Fibroblast of skin of right biceps (primary cell): ENCODE measurements around the gene LBP.
"Not testable (repeated sequence)": the region's sequence is repeated elsewhere in the genome, so short reads cannot be mapped to it uniquely, and the experiment has no call there.

ENCODE experiments used
- DNase-seq: peaks from one replicate; pipeline ENCODE4 v3.0.0-alpha.2; 2013

LBP gene

DNA sequence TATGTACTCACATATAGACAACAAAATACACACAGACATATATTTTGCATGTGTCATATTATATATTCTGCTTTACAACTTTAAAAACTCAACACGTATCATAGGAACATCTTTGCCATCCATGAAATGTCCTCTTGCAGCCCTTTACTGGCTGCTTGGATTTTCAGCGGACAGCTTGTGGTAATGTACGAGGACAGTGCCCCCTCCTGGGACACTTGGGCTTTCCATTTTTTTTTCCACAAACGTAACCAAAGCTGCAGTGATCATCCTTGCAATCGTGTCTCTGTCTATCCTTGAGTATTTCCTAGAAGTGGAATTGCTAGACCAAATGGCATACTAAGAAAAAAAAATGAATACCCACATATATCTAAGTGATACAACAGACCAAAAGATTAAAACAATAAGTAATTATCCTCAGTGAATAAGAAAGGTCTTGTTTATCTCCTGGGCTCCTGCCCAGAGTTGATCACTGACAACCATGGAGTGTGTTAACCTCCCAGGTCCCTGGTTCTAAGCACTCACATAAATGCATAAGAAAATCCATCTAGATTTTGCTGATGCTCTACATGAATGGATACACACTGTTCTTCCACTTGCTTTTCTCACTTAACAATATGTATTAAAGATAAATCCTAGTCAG lies 24.2 kb upstream of the LBP start:
- peak; percentile 59 for DNase-seq

DNA sequence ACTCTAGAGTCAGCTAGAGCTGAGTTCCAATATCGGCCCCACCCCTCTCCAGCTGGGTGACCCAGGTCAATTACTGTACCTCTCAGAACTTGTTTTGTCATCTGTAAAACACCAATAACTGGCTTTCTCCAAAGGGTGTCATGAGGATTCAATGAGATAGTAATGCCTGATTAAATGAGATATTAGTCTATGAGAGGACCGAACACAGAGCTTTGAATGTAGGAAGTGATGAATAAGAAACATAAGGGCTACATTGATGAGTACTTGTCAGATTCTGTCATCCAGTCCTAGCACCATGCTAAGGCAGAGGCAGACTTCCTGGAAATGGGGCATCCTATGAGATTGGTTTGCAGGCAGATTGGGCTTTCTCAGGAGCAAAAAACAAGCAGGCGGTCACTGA lies 22.1 kb upstream of the LBP start:
- DNase-seq, result no peak

DNA sequence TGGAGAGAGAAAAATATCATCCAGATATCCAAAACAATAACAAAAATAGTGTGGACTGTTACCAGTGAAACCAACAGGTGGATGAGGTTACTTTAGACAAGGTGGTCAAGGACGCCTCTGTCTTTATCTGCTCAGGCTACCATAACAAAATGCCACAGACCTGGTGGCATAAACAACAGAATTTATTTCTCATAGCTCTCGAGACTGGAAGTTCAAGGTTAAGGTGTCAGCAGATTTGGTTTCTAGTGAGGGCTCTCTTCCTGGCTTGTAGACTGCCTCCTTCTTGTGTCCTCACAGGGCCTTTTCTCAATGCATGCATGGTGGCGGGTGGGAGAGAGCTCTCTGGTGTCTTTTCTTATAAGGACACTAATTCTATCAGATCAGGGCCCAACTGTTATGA lies 21.1 kb upstream of the LBP start:
- no peak for DNase-seq

DNA sequence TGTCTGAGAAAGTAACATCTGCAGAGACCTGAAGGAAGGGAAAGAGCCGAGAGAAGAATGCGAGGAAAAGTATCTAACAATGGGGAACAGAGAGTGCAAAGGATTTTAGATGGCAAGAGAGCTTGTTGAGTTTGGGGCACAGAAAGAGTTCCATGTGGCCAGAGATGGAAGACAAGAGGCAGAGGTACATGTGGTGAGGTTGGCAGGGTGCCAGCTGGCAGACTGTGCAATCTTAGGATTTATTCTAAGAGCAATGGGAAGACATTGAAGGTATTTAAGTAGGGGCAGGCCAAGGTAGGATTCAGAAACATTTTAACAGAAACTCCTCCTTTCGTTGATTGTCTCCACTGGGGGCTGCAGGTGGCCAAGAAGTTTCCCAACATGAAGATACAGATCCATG lies 20.4 kb upstream of the LBP start:
- no peak for DNase-seq

DNA sequence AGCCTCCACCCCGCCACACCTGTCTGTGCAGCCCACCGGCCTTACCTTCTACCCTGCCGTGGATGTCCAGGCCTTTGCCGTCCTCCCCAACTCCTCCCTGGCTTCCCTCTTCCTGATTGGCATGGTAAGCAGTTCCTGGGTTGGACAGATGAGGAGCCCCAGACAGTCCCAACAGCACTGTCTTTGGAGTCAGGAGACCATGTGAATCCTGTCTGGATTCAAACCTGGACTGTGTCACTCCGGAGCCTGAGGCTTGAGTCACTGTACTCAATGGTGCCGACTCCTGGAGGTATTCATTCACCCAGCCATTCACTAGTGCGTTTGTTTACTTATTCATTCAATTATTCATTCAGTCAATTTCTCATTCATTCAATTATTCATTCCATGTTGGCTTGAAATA lies 20.0 kb upstream of the LBP start:
- DNase-seq, result no peak

DNA sequence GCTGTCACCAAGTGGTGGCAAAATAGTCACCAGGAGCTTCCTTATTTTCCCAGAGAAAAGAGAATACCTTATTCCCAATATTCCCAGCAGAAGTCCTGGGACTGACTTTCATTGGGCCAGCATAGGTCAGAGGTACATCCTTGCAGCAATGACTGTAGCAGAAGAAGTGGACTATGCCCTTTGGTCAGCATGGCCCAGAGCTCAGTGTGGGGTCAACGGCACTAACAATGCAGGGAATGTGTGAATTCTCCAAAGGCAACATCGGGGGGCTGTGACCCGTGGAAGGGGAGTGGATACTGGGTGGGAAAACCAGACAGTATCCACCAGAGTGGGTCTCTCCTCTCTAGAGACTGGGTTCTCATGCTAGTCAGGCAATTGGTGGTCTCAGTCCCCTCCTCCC lies 15.6 kb upstream of the LBP start:
- DNase-seq, result no peak

DNA sequence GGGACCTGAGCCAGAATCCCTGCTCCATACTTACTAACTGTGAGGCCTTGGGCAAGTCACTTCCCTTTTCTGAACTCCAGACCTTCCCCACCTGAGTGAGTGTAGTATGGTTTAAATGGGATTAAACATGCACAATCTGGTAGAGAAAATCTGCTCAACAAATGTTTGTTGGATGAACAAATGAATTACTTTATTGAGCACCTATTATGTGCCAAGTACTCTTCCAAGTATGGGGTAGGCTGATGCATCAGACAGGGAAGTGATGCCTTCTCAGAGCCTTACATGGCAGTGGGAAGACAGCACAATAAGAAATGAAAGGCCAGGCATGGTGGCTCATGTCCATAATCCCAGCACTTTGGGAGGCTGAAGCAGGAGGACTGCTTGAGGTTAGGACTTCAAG lies 15.0 kb upstream of the LBP start:
- DNase-seq, result no peak

DNA sequence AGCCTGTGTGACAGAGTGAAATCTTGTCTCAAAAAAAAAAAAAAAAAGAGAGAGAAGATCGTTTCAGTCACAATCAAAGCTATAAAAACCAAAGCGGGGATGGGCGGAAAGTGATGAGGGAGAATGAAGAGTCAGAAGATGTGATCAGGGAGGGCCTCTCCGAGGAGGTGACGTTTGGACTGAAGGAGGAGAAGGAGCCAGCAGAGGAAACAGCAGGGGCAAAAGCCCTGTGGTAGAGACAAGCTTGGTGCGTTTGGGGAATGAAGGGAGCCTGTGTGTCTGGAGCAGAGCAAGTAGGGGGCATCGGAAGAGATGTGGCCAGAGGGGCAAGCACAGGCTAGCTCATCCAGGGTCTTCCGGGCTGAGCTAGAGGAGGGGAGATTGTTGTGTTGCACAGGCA lies 14.5 kb upstream of the LBP start:
- no peak for DNase-seq

DNA sequence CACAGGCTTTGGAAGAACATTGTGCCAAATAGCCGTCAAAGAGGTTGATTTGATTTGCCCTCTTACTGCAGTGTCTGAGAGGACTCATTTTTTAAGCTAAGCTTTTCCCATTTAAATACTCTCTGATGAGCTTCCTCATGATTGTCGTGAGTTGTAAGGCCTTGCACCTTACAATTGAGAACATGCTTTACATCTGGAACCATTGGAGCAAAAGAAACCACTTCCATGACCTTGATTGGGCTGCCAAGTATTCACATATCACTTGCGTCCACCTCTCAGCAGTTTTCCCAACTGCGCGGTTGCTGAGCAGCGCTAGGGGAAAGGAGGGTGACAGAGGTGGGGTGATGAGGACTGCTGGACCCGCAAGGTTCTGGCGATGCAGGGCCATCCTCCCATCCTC lies 12.3 kb upstream of the LBP start:
- DNase-seq, result no peak

DNA sequence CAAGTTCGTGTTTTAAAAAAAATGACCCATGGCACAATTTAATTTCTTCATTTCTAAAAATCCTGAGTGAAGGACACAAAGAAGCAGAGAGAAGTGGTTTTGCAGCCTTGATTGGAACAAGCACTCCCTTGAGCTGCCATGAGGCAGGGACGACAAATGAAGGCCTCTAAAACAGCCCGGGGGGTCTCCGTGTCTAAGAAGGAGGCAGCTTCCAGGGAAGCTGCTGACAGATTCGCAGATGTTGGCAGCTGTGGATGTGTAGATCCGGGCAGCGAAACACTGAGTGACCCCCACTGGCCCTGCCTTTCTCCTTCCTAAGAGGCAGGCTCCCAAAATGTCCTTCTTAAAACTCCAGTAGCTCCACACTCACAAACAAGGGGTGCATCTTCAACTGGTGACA lies 9.6 kb upstream of the LBP start:
- no peak for DNase-seq

DNA sequence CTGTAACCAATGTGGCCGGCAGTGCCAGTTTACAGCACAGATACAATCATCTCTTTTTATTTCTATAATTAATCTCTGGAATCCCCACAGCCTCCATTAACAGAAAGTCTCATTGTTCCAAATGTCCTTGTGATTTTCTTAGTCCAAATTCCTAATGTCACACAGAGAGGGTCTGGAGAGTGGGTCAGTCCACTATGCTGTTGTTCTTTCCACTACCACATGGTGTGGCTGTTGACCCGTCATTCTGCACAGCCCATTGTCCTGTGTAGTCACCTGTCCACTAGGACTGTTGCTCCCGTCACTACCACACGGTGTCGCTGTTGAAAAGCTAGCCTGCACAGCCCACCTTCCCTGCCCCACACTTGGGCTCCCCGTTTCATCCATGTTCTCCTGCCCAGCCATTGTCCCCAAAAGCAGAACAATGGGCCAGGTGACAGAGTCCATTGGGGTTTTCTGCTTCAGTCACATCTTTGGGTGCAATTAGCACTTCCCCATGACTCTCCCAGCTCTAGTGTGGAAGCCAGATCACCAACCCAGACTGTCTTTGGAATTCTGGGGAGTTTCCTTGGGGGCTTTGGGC lies 8.6 kb upstream of the LBP start:
- DNase-seq, result no peak

DNA sequence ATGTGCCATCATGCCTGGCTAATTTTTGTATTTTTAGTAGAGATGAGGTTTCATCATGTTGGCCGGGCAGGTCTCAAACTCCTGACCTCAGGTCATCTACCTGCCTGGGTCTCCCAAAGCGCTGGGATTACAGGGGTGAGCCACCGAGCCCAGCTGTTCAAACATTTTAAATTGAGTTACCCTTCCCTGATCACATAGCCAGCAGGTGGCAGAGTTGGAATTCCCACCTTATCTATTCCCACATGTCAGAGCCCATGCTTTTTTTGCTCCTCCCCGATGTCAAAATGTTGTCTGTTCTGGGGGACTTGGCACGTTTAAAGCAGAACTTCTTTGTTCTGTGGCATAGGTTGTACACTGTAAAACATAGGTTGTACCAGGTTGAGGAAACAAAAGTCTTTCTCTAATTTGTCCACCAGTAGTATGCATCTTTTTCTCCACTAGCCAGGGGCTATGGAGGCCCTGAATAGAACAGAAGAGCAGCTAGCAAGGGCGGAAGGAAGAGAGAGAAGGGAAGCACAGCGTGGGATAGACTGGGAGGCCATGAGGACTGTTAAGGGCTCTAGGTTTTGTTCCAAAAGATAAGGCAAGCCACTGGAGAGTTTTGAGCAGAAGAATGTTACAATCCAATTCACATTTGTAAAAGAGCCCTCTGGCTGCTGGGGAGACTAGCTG lies 7.3 kb upstream of the LBP start:
- DNase-seq, result no peak

DNA sequence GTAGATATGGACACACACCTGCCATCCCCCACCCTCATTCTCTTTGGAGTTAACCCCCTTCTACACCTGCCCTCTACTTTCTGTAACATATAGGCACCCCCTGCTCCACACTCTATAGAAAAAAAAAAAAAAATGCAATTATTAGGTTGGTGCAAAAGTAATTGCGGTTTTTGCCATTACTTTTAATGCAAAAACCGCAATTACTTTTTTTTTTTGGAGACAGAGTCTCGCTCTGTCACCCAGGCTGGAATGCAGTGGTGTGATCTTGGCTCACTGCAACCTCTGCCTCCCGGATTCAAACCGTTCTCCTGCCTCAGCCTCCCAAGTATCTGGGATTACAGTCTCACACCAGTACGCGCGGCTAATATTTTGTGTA lies 6.8 kb upstream of the LBP start:
- DNase-seq, result not testable (repeated sequence)

DNA sequence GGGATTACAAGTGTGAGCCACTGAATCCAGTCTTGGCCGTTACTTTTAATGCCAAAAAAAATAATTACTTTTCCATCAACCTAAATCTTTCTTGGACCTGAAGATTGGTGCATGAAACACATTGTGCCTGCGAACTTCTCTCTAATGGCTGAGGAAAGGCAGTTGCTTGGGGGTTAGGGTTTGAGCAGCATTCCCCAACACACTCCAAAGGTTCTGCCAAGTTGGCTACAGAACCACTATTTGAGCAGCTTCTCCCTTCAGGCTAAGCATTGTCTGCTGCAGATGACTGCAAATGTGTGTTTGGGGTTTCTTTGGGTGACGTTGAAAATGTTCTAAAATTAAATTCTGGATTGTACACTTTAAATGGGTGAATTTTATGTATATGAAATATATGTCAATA lies 6.3 kb upstream of the LBP start:
- DNase-seq, result no peak

DNA sequence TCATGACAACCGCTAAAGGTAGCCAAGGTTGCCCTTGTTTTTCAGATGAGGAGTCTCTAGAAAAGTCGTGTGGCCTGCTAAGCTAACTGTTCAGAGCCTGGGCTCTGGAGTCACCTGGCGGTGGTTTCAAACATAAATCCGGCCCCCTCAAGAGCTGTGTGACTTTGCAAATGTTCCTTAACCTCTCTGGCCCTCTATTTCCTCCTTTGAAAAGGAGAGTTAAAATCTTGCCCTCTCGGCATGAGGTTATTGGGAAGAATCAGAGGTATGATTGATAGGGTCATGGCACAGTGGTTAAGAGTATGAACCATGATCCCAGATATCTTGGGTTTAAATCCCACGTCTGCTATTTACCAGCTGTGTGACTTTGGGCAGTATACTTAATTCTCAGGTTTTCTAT lies 5.6 kb upstream of the LBP start:
- no peak for DNase-seq

DNA sequence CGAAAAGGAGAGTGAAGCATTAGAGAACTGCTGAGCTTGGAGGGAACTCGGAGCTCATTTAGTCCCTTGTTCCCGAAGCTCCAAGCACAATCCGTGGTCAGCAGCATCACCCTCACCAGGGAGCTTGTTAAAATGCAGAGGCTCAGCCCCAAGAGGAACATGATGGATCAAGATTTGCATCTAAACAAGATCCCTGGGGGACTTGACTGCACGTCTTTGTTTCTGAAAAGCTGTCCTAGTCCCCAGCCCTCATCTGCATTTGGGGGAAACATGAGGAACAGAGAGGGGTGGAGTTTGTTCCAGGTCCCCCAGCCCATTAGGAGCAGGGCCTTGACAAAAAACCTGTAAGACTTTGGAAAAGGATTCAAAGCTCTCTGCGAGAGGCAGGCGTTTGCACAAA lies 4.1 kb upstream of the LBP start:
- DNase-seq, result no peak

DNA sequence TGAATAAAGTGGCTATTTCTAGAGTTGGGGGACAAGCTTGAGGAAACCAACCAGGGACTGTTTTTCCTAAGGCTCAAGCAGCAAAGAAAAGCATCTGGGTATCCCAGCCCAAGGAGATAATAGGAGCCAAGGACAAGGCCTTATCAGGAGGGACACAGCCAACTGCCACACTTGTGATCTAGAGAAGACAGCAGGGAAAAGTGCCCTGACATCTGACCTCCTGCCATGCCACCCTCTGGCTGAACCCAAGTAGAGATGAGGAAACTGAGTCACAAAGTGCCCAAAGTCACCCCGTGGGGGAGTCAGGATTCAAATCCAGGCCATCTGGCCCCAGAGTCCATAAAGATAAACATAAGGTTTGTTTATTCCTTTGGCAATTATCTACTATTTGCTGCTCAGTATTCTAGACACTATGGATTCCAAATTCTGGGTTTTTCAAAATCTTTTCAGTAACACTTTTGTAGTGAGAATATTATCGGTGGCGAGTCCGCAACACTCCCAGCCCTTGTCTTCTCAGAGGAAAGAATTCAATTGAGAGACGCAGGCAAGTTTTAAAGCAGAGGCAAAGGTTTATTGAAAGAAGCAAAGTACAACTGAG lies 3.5 kb upstream of the LBP start:
- no peak for DNase-seq

DNA sequence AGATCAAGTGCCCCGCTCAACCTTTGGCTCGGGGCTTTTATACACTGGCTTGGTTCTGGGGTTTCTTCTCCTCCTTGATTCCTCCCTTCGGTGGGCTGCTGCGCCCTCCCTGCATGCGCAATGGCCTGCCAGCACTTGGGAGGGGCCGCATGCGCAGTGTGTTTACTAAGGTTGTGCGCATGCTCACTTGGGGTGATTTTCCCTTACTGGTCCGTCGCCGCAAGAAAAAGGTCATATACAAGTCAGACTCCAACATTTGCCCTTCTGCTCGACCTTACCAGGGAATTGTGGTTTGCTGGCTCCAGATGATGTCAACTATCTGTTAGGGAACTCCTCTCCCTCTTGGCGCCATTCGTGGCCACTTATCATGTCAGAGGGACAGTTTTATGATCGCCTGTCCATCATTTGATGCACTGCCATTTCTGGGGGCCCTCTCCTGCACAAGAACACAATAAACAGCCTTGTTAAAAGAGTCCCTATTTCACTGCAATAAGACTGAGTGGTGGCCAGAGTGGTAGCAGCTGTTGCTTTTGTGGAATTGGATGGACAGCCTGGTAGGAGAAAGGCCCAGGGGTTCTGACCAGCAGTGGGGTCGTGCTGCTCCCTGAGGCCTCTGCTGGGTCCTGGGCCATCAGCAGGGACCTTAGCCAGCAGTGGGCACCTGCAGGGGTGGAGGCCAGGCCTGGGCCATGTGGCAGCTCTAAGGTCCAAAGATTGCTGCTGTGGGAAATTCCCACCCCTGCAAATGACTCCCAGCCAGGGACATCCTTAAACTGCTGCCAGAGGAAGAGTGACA lies 2.8 kb upstream of the LBP start:
- peak; percentile 26 for DNase-seq

DNA sequence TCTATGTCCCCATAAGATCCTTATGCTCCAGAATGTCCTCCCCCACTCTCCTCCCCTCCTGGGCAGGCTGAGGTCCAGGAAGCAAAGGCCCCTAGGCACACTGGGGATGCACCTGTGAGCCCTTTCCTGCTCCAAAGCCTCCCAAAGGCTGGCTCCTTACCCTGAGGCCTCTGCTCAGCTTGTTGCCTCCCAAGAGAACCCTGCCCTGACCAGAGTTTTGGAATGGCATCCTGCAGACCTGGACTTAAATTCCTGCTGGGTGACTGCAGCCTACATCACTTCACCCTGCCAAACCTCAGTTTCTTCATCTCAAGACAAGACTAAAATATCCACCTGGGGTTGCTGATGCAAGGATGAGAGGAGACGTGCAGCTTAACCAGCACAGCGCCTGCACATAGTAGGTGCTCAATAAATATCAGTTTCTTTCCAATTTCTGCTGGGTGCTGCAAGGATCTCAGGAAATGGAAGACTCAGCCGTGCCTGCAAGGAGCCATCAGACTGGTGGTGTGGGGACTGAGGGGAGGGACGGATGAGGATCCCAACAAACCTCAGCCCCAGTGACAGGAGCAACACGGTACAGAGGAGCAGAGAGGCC lies 2.1 kb upstream of the LBP start:
- DNase-seq, result no peak

DNA sequence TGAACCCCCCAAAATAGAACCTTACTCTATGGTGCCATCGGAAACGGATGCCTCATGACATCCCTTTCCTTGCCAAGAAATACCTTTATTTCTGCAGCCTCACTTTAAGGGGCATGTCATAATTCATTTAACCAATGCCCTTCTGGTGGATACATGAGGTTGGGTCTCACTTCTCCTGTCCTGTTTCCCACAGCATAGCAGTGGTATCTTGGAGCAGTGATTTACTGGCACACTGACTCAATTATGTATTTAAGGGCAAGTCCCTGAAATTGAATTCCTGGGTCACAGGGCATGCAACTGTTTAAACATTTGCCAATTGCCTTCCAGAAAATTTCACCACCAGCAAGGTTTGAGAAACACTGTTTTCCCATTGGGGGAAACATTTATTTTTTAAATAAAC lies 639 bp upstream of the LBP start:
- DNase-seq, result no peak

DNA sequence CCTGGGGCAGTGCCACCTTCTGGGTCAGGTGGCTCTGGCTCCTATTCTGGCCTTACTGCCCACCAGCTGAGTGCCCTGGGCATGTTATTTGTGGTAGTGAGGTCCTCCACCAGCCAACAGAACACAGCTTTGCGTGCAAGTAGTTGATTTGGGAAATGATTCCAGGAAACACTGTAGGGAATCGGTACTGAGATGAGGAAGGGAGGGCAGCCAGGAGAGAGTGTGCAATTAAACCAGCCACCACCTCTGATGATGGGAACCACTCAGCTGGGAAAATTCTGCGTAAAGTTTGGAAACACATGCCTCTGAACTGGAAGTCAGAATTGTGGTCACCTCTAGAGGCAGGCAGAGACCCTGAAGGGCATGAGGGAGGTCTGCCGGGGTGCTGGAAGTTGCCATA lies 459 bp downstream of the LBP start:
- no peak for DNase-seq

DNA sequence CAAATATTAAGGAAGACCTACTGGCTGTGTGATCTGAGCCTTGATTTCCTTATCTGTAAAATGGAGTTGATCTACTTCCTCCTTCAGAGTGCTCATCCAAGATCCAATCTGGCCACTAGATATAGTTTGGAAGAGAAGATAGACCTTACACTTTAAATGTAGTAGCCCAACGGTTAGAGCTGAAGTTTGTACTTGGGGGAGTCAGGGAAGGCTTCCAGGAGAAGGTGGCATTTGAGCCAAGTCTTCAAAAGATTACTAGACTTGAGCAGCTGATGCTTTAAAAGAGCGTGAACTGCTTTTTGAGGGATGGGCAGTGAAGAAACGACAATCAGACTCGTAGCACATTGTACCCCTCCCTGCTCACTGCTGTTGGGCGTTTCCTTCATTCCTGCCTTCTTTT lies 3.6 kb downstream of the LBP start:
- DNase-seq, result no peak
